GM18867 (cell line): Measurements from ENCODE around the gene OR2T10.
A peak's percentile ranks its signal among the peaks of the same experiment; 100 is the strongest.
"Not testable (repeated sequence)": the region's sequence is repeated elsewhere in the genome, so short reads cannot be mapped to it uniquely, and the experiment has no call there.

Source experiments
- ATAC-seq: cut with Tn5 transposase; IDR thresholded peaks from one replicate; pipeline ENCODE4 v1.9.1; 2021; ENCODE audit warnings: mild to moderate bottlenecking, moderate library complexity; ENCODE audit not compliant: unreplicated experiment

OR2T10 gene

GRCh38 chr1:248599396-248599795 is 1.9 kb upstream of the OR2T10 start:
- ATAC-seq, result no peak

GRCh38 chr1:248596615-248597014 is 885 bp downstream of the OR2T10 start:
- ATAC-seq, result no peak

GRCh38 chr1:248593226-248593625 is 4.3 kb downstream of the OR2T10 start:
- ATAC-seq, result no peak

GRCh38 chr1:248592655-248593054 is 4.8 kb downstream of the OR2T10 start:
- ATAC-seq, result no peak

DNA sequence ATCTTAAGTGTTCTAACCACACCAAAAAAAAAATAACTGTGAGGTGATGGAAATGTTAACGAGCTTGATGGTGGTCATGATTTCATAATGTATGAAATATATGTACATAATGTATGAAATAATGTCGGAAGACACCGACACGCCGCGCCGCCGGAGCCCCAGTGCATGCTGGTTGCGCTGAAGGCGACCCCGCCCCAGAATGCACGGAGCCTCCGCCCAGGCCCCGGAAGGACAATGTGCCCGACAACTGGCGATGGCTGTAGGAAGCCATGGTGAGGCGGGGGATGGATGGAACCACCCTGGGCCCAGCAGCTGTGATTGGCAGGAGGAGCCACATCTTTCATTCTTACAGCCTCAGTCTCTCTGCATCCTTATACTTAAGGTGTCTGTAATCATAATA is 7.4 kb downstream of the OR2T10 start:
- ATAC-seq, result no peak

GRCh38 chr1:248589334-248589733 is 8.2 kb downstream of the OR2T10 start:
- ATAC-seq, result no peak

GRCh38 chr1:248585266-248585665 is 12.2 kb downstream of the OR2T10 start:
- ATAC-seq, result no peak

GRCh38 chr1:248576260-248576980 is 21.1 kb downstream of the OR2T10 start:
- no peak for ATAC-seq

DNA sequence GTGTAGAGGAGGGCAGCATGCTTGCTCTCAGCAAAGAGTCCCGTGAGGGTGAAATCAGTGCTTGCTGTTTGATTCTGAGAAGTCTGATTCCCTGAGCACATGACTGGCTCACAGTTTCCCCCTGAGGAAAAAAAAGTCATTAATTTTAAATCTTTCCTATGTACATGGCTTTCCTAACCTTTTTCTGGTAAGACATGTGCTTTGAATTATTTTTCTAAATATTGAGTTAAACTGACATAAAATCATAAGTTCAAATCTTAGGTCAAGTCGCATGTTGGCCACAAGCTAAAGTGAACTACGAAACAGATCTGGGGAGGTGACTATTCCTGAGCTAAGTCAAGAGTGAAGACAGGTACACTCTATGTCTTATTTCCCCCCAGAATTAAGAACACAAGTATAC is 22.8 kb downstream of the OR2T10 start, which contains the start of gene OR2T34:
Gene OR2T34, minus strand, starts transcription at position 101 of the 400 bp plus-strand sequence. Its CDS starts 0 bp downstream, at position 101.
- not testable (repeated sequence) for ATAC-seq

DNA sequence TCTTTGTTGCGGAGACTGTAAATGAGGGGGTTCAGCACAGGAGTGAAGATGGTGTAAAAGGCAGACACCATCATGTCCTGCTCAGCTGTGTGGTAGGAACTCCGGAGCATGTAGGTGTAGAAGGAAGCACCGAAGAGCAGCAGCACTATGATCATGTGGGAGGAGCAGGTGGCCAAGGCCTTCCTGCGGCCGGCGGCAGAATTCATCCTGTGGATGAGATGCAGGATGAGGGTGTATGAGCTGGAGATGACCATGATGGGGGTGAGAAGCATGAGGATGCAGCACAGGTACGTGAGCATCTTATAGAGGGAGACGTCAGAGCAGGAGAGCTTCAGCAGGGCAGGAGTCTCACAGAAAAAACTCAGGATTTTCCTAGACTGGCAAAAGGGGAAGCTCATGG is 23.6 kb downstream of the OR2T10 start:
- not testable (repeated sequence) for ATAC-seq

GRCh38 chr1:248572049-248572448 is 25.5 kb downstream of the OR2T10 start:
- peak; percentile 96 for ATAC-seq

DNA sequence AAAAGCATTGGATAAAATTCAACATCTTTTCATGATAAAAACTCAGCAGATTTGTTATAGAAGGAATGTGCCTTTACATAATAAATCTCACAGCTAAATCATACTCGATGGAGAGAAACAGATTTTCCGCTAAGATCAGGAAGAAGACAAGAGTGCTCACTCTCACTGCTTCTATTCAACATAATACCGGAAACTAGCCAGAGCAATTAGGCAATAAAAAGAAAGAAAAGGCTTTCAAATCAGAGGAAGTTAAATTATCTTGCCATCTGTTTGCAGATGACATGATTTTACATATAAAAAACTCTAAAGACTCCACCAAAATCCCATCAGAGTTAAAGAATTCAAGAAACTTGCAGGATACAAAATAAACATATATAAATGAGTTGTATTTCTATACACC is 26.7 kb downstream of the OR2T10 start:
- not testable (repeated sequence) for ATAC-seq

GRCh38 chr1:248569049-248569448 is 28.5 kb downstream of the OR2T10 start:
- not testable (repeated sequence) for ATAC-seq

GRCh38 chr1:248565530-248566373 is 31.7 kb downstream of the OR2T10 start:
- ATAC-seq, result peak; percentile 74

DNA sequence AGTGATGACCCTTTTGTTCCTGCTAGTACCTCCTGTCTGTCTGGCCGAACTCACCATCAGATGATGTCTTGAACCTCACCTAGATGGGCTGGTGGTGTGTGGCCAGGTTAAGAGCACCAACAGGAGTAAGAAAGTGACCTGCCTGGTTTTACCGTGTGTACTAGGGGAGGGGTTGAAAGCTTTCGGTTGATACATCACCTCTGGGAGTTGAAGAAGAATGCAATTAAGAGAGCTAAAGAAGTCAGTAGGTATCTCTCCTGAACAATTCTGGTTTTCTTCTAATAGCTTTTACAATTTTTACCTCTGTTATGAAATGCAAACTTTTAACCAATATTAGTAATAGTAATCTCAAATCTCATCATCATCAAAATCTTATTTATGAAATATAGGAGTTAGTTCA is 34.8 kb downstream of the OR2T10 start, which contains the start of gene OR2T29:
Gene OR2T29, minus strand, starts transcription at position 101 of the 400 bp plus-strand sequence. CDS start 3,281 bp downstream, outside the sequence.
- ATAC-seq, result not testable (repeated sequence)

GRCh38 chr1:248551027-248551426 is 46.5 kb downstream of the OR2T10 start:
- ATAC-seq, result not testable (repeated sequence)

GRCh38 chr1:248547383-248547782 is 50.1 kb downstream of the OR2T10 start:
- not testable (repeated sequence) for ATAC-seq
